ACC112 (cell line): ENCODE data around the gene CADM3.

Experiments
- H2AFZ ChIP-seq: fragments of 200-600 bp; sonication (generic); one replicate; pipeline ENCODE4 v1.6.0; 2017; ENCODE audit warnings: antibody characterized with exemption, low read length; ENCODE audit not compliant: unreplicated experiment
- H3K27ac ChIP-seq: fragments of 200-600 bp; sonication (generic); 2 replicates; pipeline ENCODE4 v1.5.1; 2014; ENCODE audit warnings: low read depth, mild to moderate bottlenecking, antibody characterized with exemption, low read length, moderate library complexity
- H3K27me3 ChIP-seq: fragments of 200-600 bp; sonication (generic); 2 replicates; pipeline ENCODE4 v1.6.1; 2014; ENCODE audit warnings: mild to moderate bottlenecking, antibody characterized with exemption, low read length, moderate library complexity, mixed read lengths; ENCODE audit not compliant: insufficient read depth
- H3K36me3 ChIP-seq: fragments of 200-600 bp; sonication (generic); 2 replicates; pipeline ENCODE4 v1.6.1; 2016; ENCODE audit warnings: mild to moderate bottlenecking, antibody characterized with exemption, low read length, moderate library complexity, mixed read lengths; ENCODE audit not compliant: insufficient read depth
- H3K4me1 ChIP-seq: fragments of 200-600 bp; sonication (generic); one replicate; pipeline ENCODE4 v1.6.1; 2016; ENCODE audit warnings: low read length, mixed read lengths; ENCODE audit not compliant: insufficient read depth, unreplicated experiment, control insufficient read depth
- H3K4me3 ChIP-seq: fragments of 200-600 bp; sonication (generic); 2 replicates; pipeline ENCODE4 v1.5.1; 2014; ENCODE audit warnings: mild to moderate bottlenecking, low read depth, low read length
- H3K79me2 ChIP-seq: fragments of 200-600 bp; sonication (generic); one replicate; pipeline ENCODE4 v1.6.0; 2016; ENCODE audit warnings: low read length; ENCODE audit not compliant: control insufficient read depth, unreplicated experiment, insufficient read depth

The CADM3 gene

GRCh38 chr1:159196543-159196942, 25.1 kb downstream of the CADM3 start:
- Histone ChIP-seq H3K27ac (no peak overlapping the region), H3K79me2 (no peaks in the 10 kb centered on the region), H3K27me3 (peaks cover 71% of the 10 kb centered on the region), H3K4me3 (no peak overlapping the region), H3K4me1 (no peaks in the 10 kb centered on the region), H2AFZ (no peak overlapping the region), H3K36me3 (no peaks in the 10 kb centered on the region)

DNA sequence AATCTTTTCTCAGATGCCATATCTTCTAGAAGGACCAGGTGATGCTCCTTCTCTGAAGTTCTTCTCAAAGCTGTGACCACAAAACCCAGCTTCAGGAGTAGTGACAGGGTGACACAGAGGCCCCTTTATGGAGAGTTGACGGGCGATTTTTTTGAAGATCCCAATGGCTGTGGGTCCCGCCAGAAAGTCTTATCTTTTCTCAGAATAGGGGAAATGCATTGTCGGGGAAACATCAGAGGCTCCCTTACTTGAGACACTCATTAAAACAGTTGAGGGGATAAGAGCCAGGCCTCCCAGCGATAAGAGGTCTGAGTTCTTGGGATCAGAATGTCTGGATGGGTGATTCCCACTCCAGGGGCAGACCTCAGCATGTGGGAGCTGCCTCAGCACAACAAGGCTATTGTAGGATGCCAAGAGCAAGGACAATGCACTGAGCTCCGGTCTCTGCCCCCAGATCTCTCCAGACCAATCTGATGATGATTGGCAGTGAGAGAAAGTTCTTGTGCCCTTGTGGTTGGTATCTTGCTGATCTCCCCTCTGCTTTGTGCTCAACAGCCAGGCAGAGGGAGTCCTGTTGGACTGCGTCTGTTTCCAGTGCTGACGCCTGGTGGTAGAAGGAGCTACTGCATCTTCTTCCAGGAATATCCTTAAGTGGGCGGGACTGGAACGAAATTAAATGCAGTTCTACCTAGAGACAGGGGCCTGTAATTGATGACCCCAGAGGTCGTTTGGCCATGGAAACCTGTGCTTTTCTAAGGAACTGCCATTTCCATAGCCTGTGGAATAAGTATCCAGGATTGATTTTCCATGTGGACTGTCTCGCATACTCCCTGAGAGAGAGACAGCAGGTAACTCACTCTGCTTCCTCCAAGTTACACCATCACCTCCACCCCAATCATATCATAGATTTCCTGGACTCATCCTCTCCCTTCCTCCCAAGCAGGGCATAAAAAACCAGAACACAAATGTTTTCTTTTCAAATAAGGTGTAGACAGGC, 26.4 kb downstream of the CADM3 start:
- Histone ChIP-seq H3K79me2 (no peaks in the 10 kb centered on the region), H3K27ac (no peak overlapping the region), H3K36me3 (no peaks in the 10 kb centered on the region), H3K4me3 (no peak overlapping the region), H2AFZ (no peak overlapping the region), H3K4me1 (no peaks in the 10 kb centered on the region), H3K27me3 (peaks cover 67% of the 10 kb centered on the region)

DNA sequence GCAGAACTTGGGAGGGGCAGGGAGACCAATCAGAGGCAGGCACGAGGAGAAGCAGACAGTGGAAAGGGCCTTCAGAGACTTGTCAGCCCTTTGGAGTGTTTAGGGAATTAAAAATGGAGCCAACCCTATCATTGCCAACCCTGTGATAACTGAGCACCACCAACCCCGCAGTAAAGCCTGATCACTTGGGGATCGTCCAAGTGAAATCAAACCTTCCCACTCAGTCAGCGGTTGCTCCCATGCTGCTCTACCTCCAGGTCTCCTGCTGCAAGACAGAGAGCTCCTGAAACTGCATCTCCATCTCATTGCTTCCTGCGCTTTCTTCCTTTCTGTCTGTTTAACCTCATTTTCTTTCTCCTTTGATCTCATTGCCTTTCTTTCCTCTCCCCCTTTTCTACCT, 28.5 kb downstream of the CADM3 start:
- no peaks in the 10 kb centered on the region for H3K79me2 ChIP-seq
- H3K27ac ChIP-seq: no peak overlapping the region
- H3K27me3 ChIP-seq: peaks cover 68% of the 10 kb centered on the region
- no peak overlapping the region for H3K4me3 ChIP-seq
- H3K36me3 ChIP-seq: no peaks in the 10 kb centered on the region
- no peak overlapping the region for H2AFZ ChIP-seq
- no peaks in the 10 kb centered on the region for H3K4me1 ChIP-seq

DNA sequence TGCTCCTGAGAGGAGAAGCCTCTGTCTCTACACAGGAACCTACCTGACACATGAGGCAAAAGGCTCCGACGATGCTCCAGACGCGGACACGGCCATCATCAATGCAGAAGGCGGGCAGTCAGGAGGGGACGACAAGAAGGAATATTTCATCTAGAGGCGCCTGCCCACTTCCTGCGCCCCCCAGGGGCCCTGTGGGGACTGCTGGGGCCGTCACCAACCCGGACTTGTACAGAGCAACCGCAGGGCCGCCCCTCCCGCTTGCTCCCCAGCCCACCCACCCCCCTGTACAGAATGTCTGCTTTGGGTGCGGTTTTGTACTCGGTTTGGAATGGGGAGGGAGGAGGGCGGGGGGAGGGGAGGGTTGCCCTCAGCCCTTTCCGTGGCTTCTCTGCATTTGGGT, 29.4 kb downstream of the CADM3 start:
- Histone ChIP-seq H3K36me3 (no peaks in the 10 kb centered on the region), H3K4me1 (no peaks in the 10 kb centered on the region), H3K27ac (no peak overlapping the region), H3K27me3 (peaks cover 69% of the 10 kb centered on the region), H2AFZ (no peak overlapping the region), H3K4me3 (no peak overlapping the region), H3K79me2 (no peaks in the 10 kb centered on the region)

DNA sequence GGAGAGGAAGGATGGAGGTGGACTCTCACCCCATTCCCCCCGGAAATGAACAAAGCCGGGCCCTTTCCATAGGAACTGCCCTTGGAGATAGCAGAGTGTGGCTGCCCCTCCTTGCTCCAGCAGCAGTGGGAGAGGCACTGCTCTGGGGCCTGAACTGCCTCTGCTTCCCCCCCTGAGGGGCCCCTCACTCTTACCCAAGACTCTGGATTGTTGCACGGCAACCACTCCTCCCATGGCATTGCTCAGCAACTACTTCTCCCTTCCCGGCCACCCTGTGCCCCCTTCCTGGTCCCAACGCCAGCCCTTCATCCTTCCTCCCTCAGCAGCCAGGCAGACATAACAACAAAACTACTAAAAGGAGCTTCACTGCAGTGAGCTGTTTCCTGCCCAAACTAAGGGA, 30.2 kb downstream of the CADM3 start:
- Histone ChIP-seq H3K36me3 (no peaks in the 10 kb centered on the region), H3K27me3 (peaks cover 69% of the 10 kb centered on the region), H3K27ac (no peak overlapping the region), H2AFZ (no peak overlapping the region), H3K79me2 (no peaks in the 10 kb centered on the region), H3K4me1 (no peaks in the 10 kb centered on the region), H3K4me3 (no peak overlapping the region)

DNA sequence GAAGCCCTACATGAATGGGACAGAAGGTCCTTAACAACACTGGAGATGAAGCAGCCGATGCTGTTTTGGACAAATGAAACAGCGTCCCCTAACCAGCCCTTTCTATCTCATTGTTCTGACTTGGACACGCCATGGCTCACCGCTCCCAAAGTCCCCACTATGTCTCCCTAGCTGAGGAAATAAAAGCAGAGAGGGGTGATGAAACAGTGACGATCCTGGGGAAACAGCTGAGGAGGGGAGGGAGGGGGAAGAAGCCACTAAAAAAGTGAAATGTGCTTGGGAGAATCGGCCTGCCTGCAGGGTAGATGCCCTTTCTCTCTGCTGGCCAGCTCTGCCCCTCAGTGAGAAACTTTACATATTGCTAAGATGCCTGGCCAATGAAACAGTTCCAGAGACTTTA, 32.2 kb downstream of the CADM3 start:
- Histone ChIP-seq H3K4me1 (no peaks in the 10 kb centered on the region), H3K79me2 (no peaks in the 10 kb centered on the region), H3K27me3 (peaks cover 79% of the 10 kb centered on the region), H2AFZ (no peak overlapping the region), H3K4me3 (no peak overlapping the region), H3K27ac (no peak overlapping the region), H3K36me3 (no peaks in the 10 kb centered on the region)

DNA sequence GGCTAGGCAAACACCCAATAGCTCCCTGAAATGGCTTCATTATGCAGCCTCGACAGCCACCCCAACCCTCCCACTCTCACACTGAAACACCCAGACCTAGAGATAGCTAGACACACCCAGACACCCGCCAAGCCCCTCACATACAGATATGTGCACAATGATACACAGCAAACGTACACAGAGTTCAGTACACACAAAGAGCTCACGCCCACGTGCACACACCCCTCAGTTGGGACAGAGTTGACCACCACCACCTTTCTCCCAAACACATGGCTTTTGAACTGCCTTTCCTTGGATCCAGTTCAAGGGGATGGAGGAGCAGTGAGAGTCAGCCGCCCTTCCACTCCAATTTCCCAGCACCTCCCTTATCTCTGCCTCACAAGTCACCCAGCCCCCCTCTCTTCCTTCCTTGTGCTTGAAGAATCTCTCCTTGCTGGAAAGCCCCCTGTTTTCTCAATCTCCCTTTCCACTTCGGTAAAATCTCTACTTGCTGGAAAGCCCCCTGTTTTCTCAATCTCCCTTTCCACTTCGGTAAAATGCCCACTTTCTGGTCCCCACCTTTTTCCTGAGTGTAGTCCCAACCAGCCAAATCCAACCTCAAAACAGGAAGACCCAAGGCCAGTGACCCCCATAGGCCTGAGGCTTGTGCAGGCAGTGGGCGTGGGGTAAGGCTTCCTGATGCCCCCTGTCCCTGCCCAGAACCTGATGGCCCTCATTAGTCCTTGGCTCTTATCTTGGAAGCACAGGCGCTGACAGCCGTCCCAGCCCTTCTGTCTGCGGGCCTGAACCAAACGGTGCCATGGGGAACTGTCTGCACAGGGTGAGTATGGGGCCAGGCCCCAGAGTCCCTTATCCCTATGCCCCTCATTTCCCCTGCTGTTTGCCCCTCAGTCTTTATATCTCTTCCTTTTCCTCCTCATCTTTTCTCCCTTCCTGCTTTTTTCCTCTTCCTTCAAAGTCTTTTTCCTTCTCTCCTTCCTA, 33.0 kb downstream of the CADM3 start, which contains the start of gene ACKR1:
ACKR1 (plus strand) TSS at position 715 of the 981 bp plus-strand sequence; CDS start at position 800, 85 bp downstream.
- H3K27me3 ChIP-seq: peaks cover 84% of the 10 kb centered on the region

DNA sequence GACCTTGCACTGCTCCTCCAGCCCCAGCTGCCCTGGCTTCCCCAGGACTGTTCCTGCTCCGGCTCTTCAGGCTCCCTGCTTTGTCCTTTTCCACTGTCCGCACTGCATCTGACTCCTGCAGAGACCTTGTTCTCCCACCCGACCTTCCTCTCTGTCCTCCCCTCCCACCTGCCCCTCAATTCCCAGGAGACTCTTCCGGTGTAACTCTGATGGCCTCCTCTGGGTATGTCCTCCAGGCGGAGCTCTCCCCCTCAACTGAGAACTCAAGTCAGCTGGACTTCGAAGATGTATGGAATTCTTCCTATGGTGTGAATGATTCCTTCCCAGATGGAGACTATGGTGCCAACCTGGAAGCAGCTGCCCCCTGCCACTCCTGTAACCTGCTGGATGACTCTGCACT, 33.8 kb downstream of the CADM3 start:
- H3K27ac ChIP-seq: no peak overlapping the region
- H2AFZ ChIP-seq: no peak overlapping the region
- no peak overlapping the region for H3K4me3 ChIP-seq
- H3K27me3 ChIP-seq: peaks cover 84% of the 10 kb centered on the region
- no peaks in the 10 kb centered on the region for H3K4me1 ChIP-seq
- no peaks in the 10 kb centered on the region for H3K36me3 ChIP-seq
- H3K79me2 ChIP-seq: no peaks in the 10 kb centered on the region

More for the DNA sequence above, 33.0 kb downstream of the CADM3 start, which contains the start of gene ACKR1:
- Histone ChIP-seq H2AFZ (no peak within 1 kb of the TSS), H3K79me2 (no peaks in the 10 kb centered on the region), H3K4me1 (no peaks in the 10 kb centered on the region), H3K27ac (no peak within 1 kb of the TSS), H3K36me3 (no peaks in the 10 kb centered on the region), H3K4me3 (no peak within 1 kb of the TSS)

- peaks cover 86% of the 10 kb centered on the region for H3K27me3 ChIP-seq
- no peaks in the 10 kb centered on the region for H3K4me1 ChIP-seq
- no peaks in the 10 kb centered on the region for H3K79me2 ChIP-seq
- H3K4me3 ChIP-seq: no peak overlapping the region
- H2AFZ ChIP-seq: no peak overlapping the region
- H3K27ac ChIP-seq: no peak overlapping the region
- H3K36me3 ChIP-seq: no peaks in the 10 kb centered on the region
Measured at GRCh38 chr1:159206110-159206509, 34.7 kb downstream of the CADM3 start.

DNA sequence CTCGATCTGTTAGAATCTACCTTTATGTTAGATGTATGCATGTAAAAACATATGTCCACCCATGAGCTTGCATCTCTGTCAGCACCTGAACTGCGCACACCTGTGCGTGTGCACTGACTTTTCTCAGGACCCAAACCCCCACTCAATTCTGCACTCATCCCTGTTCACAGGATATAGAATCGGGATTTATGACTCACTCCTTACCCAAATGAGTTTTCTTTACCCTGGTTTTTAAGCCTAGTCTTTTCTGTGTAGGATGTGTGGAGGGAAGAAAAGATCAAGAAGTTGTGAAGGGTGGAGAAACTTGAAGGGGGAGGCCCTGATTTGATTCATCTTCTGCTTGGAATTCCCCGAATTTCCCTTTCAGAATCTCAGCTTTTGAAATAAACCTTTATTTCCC, 35.7 kb downstream of the CADM3 start:
- Histone ChIP-seq H3K36me3 (no peaks in the 10 kb centered on the region), H3K4me3 (no peak overlapping the region), H3K27me3 (peaks cover 77% of the 10 kb centered on the region), H3K4me1 (no peaks in the 10 kb centered on the region), H2AFZ (no peak overlapping the region), H3K27ac (no peak overlapping the region), H3K79me2 (no peaks in the 10 kb centered on the region)
